Superior temporal gyrus (tissue), 1 donor: ENCODE measurements around the gene RHCE.
"Not testable (repeated sequence)": the region's sequence is repeated elsewhere in the genome, so short reads cannot be mapped to it uniquely, and the experiment has no call there.

Source experiments
- DNase-seq: peaks from one replicate; pipeline ENCODE4 v3.0.0-alpha.2; 2016; ENCODE audit errors: extremely low spot score

The RHCE gene

DNA sequence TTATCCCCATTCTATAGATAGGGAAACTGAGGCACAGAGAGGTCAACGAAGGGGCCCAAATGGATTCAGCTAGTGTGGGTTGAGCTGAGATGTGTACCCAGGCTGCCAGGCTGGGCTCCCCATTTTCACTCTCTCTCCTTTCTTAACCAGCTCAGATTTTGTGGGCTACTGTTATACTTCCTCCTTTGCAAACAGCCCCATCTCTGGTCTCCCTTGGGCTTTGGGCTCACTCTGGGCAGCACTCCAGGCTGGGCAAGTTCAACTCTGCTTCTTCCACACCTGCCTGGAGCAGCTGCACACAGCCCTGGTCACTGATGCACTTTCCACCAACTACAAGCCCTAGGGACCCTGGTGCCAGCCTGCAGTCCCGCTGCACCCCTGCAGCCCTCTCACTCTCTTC, 22.5 kb downstream of the RHCE start:
- DNase-seq, result not testable (repeated sequence)

DNA sequence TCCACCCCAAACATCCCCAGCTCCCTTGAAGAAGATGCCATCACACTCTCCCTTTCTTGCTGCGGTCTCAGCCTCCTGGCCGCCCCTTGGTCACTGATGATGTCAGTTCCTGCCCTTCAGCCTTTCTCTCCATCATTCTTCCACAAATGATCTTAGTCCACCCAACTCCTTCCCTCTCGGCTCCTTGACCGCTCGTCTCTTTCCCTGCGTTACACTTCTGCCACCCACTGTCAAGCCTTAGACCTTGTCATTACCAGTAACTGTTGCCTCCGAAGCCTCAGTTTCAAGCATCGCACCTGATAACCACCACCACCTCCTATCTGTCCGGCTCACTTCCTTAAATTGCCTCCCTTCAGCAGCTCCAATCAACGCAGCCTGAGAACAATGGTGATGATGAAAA, 23.1 kb downstream of the RHCE start:
- DNase-seq, result not testable (repeated sequence)

DNA sequence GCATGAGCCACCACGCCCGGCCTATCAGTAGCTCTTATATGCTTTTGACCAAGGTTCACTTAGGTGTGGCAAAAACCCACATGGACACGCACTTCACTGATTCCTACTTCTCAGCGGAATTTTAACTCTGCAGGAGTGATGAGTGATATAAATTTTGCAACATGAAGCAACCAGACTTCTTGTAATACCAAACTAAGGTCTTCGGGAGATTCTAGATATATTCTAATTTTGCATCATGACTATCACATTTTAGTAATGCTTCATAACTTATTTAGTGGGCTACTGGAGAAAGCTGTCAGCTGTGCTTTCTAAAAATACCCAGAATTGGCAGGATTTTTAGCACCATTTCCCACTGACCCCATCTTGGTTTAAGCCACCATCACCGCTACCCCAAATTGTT, 27.8 kb downstream of the RHCE start:
- no peak for DNase-seq

DNA sequence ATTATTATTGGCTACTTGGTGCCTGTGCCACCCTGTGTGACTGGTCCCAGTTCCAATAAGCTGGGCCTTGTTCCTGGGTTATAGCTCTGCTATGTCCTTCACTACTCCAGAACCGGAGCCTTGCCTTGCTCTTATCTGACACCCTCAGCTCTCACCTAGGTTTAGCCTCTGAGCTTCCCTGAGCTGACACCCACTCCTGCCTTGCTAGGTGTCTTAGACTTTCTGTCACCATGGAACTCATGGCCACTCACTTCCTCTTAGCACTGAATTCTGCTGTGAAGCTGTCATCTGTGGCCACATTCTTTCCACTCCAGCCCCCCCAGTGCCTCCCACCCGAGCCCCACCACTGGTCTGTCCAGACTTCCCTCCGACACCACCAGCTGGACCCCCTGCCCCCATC, 30.9 kb downstream of the RHCE start:
- DNase-seq, result not testable (repeated sequence)

DNA sequence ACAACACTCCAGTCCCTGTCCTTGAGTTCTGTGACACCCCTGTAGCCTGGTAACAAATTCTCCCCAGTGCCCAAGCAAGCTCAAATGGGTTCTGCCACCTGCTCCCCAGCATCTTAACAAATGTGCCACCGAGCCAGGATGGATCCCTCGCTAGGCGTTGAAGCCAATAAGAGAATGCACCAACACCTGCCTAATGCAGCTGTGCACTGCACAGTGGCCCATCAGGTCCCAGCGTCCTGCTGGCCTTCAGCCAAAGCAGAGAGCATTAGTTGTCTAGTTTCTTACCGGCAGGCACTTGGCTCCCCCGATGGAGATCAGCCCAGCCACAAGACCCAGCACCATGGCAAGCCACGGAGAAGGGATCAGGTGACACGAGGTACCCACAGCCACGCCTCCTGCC, 31.9 kb downstream of the RHCE start:
- DNase-seq, result not testable (repeated sequence)

DNA sequence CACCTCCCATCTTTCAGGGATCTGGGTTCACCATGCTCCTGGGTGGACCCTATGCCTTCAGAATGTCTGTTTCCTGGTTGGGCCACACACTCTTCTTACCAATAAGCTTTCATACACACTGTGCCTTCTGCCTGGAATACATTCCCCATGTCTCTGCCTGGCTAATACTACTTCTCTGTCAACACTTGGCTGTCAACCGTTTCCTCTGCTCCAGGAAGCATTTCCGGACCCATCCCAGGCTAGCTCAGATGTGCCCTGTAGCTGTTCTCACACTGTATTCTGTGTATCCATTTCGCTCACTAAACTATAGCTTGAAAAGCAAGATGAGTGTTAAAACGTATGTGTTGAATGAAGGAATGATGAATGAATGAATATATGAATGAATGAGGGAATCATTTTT, 33.5 kb downstream of the RHCE start:
- not testable (repeated sequence) for DNase-seq

DNA sequence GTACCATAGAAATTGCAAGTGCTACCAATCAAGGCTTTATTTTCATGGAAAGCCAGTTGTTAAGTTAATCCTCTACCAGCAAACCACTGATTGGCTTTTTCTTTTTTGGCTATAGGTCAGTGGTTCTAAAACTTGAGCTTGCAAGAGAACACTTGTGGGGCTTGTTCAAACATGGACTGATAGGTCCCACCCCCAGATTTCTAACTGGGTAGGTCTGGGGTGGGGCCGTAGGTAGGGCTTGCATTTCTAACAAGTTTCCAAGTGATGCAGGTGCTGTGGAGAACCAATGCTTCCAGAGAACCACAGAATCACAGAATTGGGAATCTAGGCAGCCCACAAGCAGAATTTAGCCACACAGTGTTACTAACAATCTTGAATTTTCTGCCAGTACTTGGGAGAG, 36.8 kb downstream of the RHCE start:
- DNase-seq, result not testable (repeated sequence)

DNA sequence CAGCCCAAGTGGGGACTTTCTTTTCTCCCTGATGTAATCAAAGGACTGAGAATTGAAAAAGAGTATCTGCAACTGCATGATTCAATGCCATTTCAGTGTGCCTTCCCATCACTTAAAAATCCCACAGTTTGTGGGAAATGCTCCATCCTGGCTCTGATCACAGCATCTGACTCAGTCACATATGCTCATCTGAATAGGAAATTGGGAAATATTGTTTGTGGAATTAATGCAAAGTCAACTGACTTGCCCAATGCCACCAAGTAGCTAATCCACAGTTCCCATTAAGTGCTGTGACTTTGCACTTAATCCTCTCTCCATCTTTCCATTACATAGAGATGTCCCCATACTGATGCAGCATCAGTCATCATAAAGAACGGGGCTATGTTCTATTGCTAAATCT, 37.5 kb downstream of the RHCE start:
- DNase-seq, result not testable (repeated sequence)

DNA sequence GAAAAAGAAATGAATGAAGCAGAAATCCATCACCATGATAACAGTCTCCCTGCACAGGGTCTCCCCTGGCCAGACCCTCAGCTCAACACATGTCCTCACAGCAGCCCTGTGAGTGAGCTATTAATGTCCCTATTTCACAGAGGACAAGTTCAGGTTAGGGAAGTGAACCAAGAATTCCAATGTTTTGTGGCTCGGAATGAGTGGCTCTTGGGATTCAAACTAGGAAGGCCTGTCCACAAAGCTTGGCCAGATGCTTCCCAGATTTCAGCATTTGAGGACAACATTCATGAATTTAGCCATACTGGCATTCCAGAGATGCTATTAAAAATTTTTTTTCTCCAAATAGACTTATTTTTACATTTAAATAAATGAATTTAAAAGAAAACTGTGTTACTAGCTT, 38.1 kb downstream of the RHCE start:
- not testable (repeated sequence) for DNase-seq

DNA sequence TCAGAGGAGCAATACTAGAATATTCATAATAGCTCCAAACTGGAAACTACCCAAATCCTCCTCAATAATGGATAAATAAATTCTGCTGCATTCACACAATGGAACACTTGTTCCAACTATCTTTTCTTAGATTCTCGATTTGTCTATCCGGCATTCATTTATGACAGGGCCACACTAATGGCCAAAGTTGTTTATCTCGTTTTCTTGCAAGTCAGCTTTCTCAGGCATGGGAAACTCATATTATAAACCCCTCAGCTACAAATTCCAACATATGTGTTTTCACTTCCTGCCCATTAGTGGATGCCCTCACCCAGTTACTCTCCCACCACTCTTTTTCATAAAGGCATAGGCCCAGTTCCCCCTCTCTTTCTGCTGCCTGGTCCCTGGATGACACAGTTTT, 42.3 kb downstream of the RHCE start:
- not testable (repeated sequence) for DNase-seq

DNA sequence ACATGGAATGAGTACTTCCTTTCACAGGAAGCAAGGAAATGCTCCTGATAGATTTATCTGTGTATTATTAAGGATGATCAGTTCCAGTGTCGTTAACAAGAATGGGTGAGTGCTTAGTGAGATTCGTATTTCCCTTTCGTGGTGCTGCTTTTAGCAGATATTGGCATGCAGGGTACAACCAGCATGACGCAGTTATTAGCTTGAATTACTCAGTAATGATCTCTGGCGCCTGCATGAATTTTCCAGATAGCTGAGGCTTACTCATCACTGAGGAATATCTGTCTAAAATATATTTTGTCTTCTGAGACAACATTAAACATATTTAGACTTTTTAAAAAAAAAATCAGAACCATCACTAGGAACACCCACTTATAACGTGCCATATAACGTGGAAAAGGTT, 48.9 kb downstream of the RHCE start:
- DNase-seq, result not testable (repeated sequence)

DNA sequence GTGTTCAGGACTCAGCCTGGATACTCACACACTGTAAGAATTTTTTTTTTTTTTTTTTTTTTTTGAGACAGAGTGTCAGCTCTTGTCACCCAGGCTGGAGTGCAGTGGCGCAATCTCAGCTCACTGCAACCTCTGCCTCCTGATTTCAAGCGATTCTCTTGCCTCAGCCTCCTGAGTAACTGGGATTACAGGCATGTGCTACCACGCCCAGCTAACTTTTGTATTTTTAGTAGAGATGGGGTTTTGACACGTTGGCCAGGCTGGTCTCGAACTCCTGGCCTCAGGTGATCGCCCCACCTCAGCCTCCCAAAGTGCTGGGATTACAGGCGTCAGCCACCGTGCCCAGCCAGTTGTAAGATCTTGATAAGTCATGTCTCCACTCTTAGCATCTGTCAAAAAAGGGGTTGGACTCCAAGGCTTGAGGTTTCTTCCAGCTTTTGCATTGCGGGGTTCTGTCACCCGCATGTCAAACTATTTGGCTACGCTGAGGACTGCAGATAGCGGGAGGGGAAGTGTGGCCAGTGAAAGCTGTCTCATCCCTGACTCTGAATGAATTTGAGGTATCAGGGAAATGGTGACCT, 50.8 kb downstream of the RHCE start:
- DNase-seq, result not testable (repeated sequence)

DNA sequence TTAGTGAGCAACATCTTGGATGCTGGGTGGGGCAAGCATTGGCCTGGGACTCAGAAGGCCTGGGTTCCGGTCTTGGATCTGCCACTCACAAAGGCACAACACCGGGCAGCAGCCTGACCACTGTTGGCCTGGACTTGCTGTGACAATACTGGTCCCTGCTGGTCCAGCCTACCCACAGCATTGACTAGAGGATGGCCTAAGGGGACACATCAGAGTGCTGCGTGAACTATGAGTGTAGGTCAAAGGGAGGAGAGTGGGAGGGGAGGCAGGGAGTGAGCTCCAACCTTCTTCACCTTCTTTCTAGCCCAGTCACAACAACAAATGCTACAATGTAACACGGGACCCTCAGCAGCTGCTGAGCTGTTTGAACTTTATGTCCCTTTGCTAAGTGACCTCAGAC, 51.4 kb downstream of the RHCE start:
- no peak for DNase-seq

DNA sequence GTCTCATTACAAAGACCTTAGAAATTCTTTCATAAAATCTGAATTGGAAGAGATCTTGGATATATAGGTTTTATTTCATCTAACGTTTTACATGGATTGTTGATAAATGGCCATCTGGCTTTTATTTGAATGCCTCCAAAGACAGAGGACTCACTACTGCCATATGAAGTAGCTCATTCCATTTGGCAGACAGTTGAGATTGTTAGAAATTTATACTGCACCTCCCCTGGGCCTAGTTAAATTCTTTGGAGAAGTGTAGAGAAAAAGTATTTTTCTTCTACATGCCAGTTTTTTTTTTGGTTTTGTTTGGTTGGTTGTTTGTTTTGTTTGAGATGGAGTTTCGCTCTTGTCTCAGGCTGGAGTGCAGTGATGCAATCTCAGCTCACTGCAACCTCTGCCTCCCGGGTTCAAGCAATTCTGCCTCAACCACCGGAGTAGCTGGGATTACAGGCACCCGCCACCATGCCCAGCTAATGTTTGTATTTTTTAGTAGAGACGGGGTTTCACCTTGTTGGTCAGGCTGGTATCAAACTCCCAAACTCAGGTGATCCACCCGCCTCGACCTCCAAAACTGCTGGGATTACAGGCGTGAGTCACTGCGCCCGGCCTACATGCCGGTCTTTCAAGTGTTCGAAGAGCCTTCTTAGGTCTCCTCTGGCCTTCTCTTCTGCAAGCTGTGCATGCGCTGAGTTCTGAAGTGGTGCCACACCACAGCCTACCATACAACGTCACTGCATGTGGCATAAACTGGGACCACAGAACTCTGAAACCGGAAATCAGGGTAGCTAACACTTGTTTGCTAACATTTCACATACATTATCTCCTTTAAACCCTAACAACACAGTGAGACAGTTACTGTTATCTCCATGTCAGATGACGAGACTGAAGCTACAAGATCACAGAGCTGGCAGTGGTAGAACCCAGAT, 57.7 kb downstream of the RHCE start:
- DNase-seq, result not testable (repeated sequence)

DNA sequence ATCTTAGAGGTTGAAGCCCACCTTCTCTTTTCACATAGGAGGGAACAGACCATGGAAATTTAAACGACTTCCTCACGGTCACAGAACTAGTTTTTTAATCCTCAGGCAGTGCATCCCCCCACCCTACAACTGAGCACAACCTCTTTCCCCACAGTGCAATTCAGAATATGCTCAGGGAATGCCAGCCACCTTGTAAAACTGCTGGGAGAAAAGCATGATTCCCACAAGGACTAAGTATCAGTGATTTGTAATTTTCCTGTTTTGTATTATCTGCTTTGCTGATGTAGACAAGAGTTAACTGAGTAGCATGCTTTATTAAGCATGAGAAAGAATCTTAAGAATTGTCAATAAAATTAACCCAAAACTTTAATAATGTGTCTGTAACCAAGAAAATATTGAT, 58.7 kb downstream of the RHCE start:
- no peak for DNase-seq

DNA sequence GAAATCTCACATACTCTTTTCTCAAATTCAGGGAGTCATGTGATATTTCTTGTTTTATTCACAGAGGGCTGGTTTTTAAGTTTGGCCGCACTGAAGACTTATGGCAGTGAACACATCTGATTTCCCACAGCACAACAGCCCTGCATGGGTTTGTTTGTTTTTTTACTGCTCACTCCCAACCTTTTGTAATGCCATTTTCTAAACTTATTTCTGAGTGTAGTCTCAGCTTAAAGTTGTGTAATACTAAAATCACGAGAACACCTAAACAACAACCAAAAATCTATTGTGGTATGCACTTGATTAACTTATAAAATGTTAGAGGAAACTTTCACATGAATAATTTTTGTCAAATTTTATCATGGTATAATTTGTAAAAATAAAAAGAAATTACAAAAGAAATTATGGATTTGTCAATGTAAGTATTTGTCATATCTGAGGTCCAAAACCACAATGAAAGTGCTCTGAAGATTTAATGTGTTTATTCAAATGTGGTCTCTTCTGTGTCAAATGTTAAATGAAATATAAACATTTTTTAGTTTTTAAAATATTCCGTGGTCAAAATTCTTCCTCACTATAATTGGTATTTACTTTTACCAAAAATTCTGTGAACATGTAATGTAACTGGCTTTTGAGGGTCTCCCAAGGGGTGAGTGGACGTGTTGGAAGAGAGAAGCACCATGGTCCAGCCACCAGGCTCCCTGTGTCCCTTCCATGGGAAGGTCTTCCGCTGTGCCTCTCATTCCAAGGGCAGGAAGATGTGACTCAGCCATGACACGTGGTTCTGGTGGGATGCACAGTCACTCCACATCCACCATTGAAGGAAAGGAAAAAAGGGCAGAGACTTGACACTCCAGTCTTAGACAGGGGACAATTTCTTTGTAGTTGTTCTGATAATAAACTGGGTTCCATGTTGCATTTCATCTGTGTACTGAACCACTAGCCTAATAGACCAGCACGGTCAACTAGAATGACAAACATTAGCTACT, 59.7 kb downstream of the RHCE start:
- DNase-seq, result no peak

DNA sequence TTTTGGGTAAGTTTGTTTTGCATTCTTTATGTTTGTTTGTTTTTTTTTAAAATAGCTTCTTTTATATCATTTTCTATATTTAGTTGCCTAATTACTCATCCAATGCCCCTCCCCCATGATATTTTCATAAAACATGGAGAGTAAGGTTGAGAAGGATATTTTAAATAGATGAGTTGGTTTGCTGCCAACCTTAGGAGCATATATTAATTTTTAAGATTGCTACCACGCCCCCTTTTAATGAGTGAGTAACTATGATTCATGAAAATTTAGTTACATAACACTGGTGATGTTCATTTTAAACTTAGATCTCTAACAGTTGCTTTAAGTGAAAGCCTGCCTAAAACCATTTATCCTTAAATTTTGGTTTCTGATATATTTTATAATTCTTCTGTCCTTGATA, 63.8 kb downstream of the RHCE start:
- peak; percentile 12 for DNase-seq

DNA sequence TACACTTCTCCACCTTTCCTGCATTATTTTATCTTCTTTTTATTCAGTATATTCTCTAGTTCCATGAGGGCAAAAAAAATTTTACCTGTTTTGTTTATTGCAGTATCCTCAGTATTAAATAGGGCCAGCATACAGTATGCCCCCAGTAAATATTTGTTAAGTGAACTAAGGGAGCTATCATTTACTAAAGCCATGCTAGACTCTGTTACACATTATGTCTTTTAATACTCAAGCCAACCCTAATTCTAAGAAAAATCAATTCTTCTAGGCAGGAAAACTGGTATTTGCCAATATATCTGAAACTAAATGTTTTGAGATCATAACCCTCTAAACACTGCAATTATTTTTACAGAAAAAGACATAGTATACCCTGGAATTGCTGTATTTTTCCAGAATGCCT, 64.2 kb downstream of the RHCE start:
- DNase-seq, result peak; percentile 8

DNA sequence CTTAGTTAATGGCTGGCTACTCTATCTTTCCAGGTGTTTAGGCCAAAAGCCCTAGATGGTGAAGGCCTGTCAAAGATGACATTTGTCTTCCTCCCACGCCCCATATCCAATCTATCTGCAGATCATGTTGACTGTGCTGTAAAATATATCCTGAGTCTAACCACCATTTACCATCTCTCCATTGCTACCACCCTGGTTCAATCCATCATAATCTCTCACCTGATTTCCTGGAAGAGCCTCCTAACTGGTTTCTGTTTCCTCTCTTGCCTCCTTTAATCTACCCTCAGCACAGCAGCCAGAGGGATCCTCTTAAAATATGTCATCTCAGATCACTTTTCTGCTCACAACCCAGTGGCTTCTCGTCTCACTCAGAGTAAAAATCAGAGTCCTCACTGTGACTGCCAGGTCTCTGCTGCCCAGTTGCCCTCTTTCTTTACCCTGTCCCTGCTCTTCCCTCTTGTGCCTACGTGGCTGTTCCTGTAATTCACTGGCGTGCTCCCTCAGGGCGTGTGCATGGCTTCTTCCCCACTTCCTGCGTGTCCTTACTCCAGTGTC, 64.7 kb downstream of the RHCE start:
- peak; percentile 5 for DNase-seq

DNA sequence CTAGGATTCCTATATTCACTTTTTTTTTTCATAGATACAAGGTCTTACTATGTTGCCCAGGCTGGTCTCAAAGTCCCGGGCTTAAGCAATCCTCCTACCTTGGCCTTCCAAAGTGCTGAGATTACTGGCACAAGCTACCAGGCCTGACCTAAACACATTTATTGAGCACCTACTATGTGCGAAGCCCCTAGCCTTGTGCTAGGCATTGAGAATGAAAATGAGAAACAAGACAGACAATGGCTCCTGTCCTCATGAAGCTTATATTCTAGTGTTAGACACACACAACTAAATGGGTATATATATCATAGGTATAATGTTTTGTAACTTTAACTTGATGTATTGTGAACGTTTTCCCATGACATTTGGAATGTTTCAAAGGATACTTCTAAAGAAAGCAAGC, 71.0 kb downstream of the RHCE start:
- DNase-seq, result no peak

DNA sequence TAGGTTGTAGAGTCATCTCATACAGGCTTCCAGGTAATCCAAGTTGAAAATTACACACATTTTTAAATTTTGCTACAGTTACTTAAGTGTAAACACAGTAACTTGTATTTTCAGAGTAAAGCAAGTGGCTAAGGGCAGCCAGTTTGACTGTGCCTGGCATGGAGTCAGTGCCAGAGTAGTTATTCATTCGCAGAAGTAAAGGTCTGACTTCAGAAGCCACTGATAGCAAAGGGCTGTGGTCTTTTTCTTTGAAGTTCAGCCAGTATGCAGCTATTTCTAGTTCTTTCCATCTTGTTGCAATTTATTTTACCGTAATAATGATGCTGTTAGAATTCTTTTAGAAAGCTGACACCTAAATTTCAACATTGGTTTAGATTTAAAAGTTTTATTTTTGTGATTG, 73.1 kb downstream of the RHCE start:
- DNase-seq, result no peak

DNA sequence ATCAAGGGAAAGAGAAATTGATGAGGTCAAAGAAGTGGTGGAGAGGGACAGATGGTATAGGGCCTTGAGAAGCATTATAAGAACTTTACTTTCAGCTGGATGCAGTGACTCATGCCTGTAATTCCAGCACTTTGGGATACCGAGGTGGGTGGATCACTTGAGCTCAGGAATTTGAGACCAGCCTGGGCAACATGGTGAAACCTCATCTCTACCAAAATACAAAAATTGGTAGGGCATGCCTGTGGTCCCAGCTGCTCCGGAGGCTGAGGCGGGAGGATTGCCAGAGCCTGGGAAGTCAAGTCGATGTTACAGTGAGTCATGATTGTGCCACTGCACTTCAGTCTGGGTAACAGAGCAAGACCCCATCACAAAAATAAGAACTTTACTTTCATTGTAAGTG, 76.8 kb downstream of the RHCE start:
- peak; percentile 5 for DNase-seq
